Stimulated activated CD4-positive, alpha-beta T cell treated with anti-CD3 and anti-CD28 coated beads, TNF-alpha, amount 100 ng/mL, for 24 hours (primary cell): Measurements from ENCODE around the gene DGKG.

Source experiments
- DNase-seq, 3 experiments: peaks; one replicate each; pipeline ENCODE4 v3.0.0-alpha.2; 2020; ENCODE audit warnings: low read depth in 3 of 3

DGKG gene

DNA sequence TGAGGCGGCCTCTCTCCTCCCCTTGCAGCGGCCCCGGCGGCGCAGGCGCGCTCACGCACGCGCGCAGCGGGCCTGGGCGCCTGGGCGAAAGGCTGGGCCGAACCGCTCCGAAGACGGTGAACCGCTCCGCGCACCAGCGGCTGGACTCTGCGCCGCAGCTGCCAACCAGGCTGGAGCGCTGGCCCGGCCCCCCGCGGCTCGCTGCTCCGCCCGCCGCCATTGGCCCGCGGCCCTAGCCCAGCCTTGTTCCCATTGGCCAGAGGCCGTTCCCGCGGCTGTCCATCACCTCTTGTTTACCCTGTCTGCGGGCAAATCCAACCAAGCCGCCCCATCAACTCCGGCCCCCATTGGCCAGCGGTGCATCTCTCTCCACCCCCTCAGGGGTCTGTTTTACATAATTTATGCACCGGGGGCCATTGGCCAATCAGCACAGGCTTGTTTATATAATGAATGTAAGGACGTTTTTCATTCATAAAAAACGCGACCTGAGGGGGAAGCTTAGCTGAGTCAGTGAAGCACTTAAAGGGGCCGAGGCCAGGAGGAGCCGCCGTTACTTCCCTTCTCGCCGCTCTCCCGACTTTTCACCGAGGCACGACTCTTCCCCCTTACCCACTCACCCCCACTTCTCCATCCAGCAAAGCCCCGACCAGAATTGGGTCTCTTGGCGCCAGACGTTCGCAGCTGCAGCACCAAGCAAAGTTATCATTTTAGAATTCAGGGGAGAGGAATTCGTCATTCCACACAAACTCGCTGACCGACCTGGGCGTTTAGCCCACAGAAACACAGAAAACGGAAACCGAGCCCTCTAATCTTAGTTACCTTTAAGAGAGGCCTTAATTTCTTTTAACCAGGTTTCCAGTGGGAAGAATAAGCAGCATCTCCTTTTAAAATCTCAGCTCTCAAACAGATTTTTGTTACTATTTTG lies 252.8 kb downstream of the DGKG start, which contains the start of gene ETV5:
Gene ETV5, minus strand, starts transcription at position 149 of the 925 bp plus-strand sequence. CDS start 3,221 bp downstream, outside the sequence.
- peak; percentile 85 to 93 (median 85) for DNase-seq

GRCh38 chr3:186108106-186108940 lies 253.7 kb downstream of the DGKG start:
- DNase-seq, result peak in 1 of 3 experiments; percentile 21

DNA sequence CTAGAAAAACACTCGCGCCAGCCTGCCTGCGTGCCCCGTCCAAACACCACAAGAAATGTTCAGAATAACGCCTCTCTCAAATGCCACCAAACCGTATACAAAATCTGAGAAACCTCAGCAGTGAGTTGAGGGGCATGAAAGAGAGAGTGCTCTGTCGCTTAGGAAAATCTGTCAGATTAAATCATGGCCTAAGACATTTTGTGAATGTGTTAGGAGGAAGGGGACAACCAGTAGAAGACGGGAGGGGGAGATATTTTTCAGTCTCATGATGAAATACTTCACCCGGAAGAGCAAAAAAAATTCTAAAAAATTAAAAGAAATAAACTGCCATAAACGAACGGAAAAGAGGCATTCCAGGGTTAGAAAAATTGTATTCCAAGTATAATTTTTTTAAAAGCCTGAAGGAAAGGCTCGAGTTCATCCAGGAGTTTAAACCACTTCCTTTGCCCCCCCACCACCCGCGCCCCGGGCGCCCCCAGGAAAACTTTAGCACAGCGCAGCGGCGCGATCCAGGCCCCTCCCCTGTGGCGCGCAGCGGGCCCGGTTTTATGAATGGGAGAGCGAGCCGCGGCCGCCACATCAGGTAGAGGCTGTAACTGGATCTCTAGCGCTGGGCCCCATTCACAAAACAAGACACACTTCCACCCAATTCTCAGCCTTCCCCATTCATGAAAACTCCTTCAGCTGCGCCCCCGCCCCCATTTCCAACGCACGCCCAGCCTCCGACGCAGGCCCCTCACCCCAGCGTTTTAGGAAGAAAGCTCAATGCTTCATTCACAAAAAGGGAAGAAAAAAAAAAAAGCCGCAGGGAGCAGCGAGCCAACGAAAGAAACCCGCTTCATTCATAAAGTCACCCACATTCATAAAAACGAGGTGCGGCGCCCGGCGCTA lies 254.6 kb downstream of the DGKG start:
- DNase-seq, result peak in 2 of 3 experiments; percentile 16 to 26

- no peak for DNase-seq
These were observed 256.5 kb downstream of the DGKG start for GRCh38 chr3:186105543-186105942.

DNA sequence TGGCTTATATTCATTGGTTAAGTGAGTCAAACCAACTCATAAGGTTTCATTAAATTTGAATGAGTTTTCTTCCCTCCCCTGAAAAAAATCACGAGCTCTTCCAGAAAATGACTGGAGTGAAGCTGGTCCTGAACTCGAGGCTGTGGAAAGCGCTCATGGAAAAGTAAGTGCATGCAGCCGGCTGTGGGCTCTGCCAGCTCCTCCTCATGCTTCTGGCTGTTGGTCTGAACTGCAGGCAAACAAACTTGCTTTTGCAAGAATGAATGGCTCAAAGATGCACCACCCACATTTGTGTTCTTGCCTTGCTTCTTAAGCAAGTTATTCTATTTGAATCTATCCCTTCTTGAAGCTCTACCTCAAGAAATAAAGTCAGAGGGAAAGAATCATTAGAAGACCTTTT lies 259.3 kb downstream of the DGKG start:
- no peak for DNase-seq

DNA sequence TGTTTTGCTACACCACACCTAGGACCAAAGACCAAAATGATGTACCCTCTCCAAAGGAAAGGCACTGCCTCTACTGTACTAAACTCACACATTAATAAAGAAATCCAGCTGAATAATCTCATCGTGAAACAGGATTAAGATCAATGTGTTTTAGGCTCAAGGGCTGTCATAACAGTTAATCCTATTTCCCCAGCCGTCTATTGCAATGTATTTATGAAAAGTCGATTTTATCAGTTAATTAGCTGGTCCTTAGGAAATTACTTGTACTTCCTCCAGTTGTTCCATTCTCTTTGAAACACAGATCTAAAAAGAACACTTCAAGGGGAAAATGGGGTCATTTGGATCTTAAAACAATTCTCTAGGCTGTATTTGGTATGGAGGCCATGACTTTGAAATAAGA lies 261.6 kb downstream of the DGKG start:
- no peak for DNase-seq

DNA sequence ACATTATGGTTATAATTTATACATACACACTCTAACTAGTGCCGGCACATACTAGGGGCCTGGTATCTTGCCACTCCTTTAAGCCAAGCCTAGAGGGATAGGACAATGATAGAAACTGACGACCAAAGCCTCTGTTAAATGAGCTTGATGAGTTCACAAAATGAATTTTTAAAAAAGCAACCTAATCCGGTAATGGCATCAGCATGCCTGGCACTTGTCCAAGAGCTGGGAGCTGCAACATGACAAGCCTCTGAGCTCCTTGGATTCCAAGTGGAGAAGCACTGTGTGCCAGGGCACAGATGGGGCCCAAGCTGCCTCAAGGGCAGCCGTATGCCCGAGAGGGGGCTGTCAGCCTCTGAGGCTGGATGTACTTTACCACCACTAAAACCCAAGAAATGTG lies 262.9 kb downstream of the DGKG start:
- DNase-seq, result no peak

- DNase-seq, result no peak
These were observed 263.3 kb downstream of the DGKG start for GRCh38 chr3:186098740-186099139.

DNA sequence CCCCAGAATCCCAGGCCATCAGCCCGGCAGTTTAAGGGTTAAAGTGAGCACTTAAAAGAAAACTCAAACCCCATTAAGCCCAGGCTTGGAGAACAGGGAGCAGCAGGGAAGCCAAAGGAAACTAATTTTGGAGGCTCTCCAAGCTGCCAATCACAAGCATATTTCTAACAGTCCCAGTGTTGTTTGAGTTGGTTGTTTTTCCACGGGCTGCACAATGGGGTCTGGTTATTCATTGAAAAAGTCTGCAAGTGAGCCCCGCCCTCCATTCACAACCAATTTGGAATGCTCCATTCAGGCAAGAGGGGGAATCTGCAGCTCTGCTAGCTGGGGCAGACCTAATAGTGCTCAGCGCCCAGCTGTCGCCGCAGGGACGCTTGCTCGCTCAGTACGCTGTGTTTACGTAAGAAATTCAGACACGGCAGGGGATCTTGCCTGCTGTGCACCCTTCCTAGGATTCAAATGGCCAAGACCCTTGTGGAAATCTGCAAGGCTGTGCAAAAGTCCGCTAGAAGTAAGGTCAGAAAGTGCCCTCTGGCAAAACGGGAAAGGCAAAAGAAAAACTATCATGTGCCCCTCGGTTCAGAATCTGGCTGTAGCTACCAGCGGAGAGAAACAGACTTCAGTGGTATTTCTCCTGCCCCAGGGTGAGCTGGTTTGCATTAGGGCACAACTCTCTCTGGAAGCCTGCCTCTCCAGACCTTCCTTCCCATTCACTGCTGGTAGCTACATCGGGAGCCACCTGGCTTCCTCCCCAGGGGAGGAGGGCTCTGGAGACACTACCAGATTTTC lies 264.2 kb downstream of the DGKG start:
- DNase-seq, result no peak

GRCh38 chr3:186097317-186097662 lies 264.7 kb downstream of the DGKG start:
- DNase-seq, result no peak
